Calu3 (cell line): ENCODE measurements around the gene RFC2. TPM values are rescaled to one million over a fixed set of nuclear protein-coding genes. Genes with fewer than 3 reads are reported as not detected.

ENCODE experiments used
- BruUV-seq: library from RNA; stranded (reverse); fragments of 400-500 nt; replicated peaks from 2 replicates; lab custom pipeline; 2021; lab: Mats Ljungman, UMichigan
- CTCF ChIA-PET: fragments of 300-600 bp; sonication (Branson Sonifier 250); formaldehyde crosslinking; loops from one replicate; lab custom pipeline; 2022; ENCODE audit warnings: antibody characterized with exemption; lab: Charles Lee
- DNase-seq: peaks from one replicate; pipeline ENCODE4 v3.0.0; 2022
- H3K27ac Mint-ChIP-seq: one replicate; pipeline ENCODE4 v1.8.0; 2022; ENCODE audit warnings: mixed read lengths; ENCODE audit not compliant: unreplicated experiment
- H3K27me3 Mint-ChIP-seq: one replicate; pipeline ENCODE4 v1.8.0; 2022; ENCODE audit warnings: mixed read lengths; ENCODE audit not compliant: unreplicated experiment
- H3K36me3 Mint-ChIP-seq: one replicate; pipeline ENCODE4 v1.8.0; 2022; ENCODE audit warnings: mild to moderate bottlenecking, moderate library complexity, mixed read lengths; ENCODE audit not compliant: insufficient read depth, unreplicated experiment
- H3K4me1 Mint-ChIP-seq: one replicate; pipeline ENCODE4 v1.8.0; 2022; ENCODE audit warnings: mild to moderate bottlenecking, low read depth, mixed read lengths; ENCODE audit not compliant: unreplicated experiment
- H3K4me3 Mint-ChIP-seq: one replicate; pipeline ENCODE4 v1.8.0; 2022; ENCODE audit warnings: mild to moderate bottlenecking, low read depth, moderate library complexity, mixed read lengths; ENCODE audit not compliant: unreplicated experiment
- H3K9me3 Mint-ChIP-seq: one replicate; pipeline ENCODE4 v1.8.0; 2022; ENCODE audit warnings: low read depth, mixed read lengths; ENCODE audit not compliant: unreplicated experiment
- intact Hi-C: fragments of 100-400 bp; cut with micrococcal nuclease; formaldehyde crosslinking; loops from one replicate; pipeline ENCODE4 v1.10.0; 2022; ENCODE audit not compliant: unreplicated experiment
- total RNA-seq: library from RNA; stranded (reverse); gene quantifications from 2 replicates; pipeline ENCODE4 v1.2.3, GENCODE V29; 2022
- TF ChIP-seq, protein P1 (sequence below): fragments of 200-600 bp; IDR thresholded peaks from one replicate; pipeline ENCODE4 v1.8.0; 2022; ENCODE audit warnings: antibody characterized with exemption; ENCODE audit not compliant: unreplicated experiment

Gene RFC2
- total RNA-seq, 1 experiment from 2014 or later = 32.5 TPM

DNA sequence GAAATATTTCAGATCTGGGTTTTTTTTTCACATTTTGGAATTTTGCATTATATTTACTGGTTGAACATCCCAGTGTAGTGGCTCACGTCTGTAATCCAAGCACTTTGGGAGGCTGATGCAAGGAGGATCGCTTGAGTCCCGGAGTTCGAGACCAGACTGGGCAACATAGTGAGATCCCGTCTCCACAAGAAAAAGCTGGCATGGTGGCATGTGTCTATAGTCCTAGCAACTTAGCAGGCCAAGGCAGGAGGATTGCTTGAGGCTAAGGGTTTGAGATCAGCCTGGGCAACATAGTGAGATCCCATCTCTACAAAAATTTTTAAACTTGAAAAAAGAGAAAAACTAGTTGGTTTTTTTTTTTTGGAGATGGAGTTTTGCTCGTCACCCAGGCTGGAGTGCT, 6.0 kb downstream of the RFC2 start:
- no peaks in the 10 kb centered on the region for H3K27me3 Mint-ChIP-seq
- DNase-seq = no peak
- CTCF ChIA-PET = no interaction called here
- TF ChIP-seq, protein P1, sequence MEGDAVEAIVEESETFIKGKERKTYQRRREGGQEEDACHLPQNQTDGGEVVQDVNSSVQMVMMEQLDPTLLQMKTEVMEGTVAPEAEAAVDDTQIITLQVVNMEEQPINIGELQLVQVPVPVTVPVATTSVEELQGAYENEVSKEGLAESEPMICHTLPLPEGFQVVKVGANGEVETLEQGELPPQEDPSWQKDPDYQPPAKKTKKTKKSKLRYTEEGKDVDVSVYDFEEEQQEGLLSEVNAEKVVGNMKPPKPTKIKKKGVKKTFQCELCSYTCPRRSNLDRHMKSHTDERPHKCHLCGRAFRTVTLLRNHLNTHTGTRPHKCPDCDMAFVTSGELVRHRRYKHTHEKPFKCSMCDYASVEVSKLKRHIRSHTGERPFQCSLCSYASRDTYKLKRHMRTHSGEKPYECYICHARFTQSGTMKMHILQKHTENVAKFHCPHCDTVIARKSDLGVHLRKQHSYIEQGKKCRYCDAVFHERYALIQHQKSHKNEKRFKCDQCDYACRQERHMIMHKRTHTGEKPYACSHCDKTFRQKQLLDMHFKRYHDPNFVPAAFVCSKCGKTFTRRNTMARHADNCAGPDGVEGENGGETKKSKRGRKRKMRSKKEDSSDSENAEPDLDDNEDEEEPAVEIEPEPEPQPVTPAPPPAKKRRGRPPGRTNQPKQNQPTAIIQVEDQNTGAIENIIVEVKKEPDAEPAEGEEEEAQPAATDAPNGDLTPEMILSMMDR = no peak
- BruUV-seq = no TSS peak
- H3K4me3 Mint-ChIP-seq = no peak overlapping the region
- peaks cover 8% of the 10 kb centered on the region for H3K4me1 Mint-ChIP-seq
- no peaks in the 10 kb centered on the region for H3K9me3 Mint-ChIP-seq
- H3K27ac Mint-ChIP-seq = no peak overlapping the region
- intact Hi-C loops = no loop called here
- H3K36me3 Mint-ChIP-seq = peaks cover 28% of the 10 kb centered on the region

DNA sequence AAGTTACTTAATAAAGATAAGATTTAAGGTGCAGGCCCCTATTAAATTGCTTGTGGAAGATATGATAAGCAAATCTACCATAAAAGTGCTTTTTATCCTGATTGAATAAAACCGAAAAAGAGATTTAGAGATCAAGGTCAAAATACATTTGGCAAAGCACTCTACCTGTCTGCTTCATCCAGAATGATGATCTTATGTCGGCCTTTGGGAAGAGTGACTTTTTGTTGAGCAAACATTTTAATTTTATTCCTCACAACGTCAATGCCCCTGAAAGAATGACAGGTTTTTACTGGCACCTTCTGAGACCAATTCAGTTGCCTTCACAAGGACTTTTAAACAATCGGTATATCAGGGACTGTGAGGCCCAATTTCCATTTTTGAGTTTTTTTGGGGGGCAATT, 7.7 kb downstream of the RFC2 start:
- CTCF ChIA-PET = no interaction called here
- no TSS peak for BruUV-seq
- Mint-ChIP-seq H3K27me3 (no peaks in the 10 kb centered on the region), H3K27ac (no peak overlapping the region), H3K4me3 (no peak overlapping the region), H3K4me1 (peaks cover 8% of the 10 kb centered on the region), H3K36me3 (peaks cover 30% of the 10 kb centered on the region), H3K9me3 (no peaks in the 10 kb centered on the region)
- TF ChIP-seq, protein P1 = no peak
- DNase-seq = no peak
- intact Hi-C loops = no loop called here

DNA sequence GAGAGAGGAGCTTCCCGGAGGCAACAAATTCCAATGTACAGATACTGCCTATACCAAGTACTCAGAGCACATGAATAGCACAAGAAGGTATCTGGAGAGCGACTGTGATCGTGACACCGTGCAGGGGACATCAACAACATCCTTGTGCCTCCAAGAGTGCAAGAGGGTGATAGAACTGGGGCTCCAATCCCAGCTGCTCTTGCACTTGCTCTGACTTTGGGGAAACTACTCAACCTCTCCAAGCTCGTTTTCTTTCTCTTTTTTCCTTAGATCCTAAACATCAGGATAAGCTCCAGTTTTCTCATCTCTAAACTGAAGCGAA, 12.1 kb downstream of the RFC2 start:
- CTCF ChIA-PET = no interaction called here
- DNase-seq = no peak
- Mint-ChIP-seq H3K27ac (no peak overlapping the region), H3K4me3 (no peak overlapping the region), H3K27me3 (no peaks in the 10 kb centered on the region), H3K36me3 (peaks cover 17% of the 10 kb centered on the region), H3K4me1 (no peaks in the 10 kb centered on the region), H3K9me3 (no peaks in the 10 kb centered on the region)
- intact Hi-C loops = no loop called here
- TF ChIP-seq, protein P1 = no peak
- no TSS peak for BruUV-seq

DNA sequence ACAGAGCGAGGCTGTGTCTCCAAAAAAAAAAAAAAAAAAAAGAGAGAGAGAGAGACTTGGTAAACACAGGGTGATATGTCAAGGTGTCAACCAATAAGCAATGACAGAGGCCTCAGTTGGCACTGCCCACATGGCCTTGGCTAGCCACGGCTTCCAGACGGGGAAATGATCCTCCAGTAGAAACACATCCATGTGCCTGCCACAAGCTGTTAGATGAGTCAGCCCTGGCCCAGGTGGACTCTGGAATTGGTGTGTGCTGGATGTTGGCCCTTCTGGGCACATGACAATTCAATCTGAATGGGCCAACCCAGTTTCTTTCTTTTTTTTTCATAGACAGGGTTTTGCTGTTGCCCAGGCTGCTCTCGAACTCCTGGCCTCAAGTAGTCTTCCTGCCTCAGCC, 13.7 kb downstream of the RFC2 start:
- Mint-ChIP-seq H3K4me1 (no peaks in the 10 kb centered on the region), H3K27ac (no peak overlapping the region), H3K27me3 (no peaks in the 10 kb centered on the region), H3K9me3 (no peaks in the 10 kb centered on the region), H3K4me3 (no peak overlapping the region), H3K36me3 (peaks cover 19% of the 10 kb centered on the region)
- intact Hi-C loops = no loop called here
- no peak for DNase-seq
- CTCF ChIA-PET = interaction anchor here (0.7 kb wide), 1 partner anchor 98 kb away, joined by 5 read pairs; no protein-coding TSS in a partner anchor
- BruUV-seq = no TSS peak
- TF ChIP-seq, protein P1 = no peak
